NCI-H2029 treated with DMSO at 0.1 percent for 48 hours (cell line): ENCODE data around the gene PRKACB.
"Not testable (repeated sequence)": the region's sequence is repeated elsewhere in the genome, so short reads cannot be mapped to it uniquely, and the experiment has no call there.

Source experiments
- DNase-seq: peaks from one replicate; lab custom pipeline; 2025; lab: John Stamatoyannopoulos, UW

The PRKACB gene

GRCh38 chr1:84269306-84269705, 125.2 kb downstream of the PRKACB start:
- DNase-seq: no peak

GRCh38 chr1:84271441-84272151, 127.5 kb downstream of the PRKACB start:
- DNase-seq: peak; percentile 70

- DNase-seq: peak; percentile 87
Observed at GRCh38 chr1:84272401-84272800, 128.3 kb downstream of the PRKACB start.

DNA sequence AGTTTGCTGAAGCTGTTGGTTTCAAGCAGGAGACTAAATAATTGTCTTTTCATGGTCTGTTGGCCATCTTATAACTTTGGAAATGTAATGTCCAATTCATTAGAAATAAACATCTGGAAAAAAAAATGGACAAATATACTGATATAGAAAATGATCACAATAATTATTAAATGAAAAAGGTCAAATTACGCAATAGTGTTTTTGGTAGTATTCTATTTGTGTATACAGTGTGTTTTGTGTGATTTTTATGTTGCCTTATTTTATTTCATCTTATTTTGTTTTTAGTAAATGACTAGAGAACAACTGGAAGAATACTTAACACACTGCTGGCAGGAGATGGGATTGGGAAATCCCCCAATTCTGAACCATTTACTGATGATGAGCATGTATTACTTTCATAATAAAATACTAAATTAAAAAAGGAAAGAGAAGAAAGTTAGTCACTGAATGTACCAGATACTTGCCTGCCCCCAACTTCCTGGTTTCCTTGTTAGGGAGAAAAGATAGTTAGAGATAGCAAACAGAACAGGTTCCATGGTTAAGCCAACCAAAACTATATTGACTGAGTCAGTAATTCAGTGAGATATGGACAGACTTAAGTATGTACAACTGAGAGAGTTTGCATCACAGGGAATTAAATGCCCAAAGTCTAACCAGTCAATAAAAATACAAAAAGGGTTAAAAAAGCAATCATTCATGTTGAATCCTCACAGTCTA, 133.4 kb downstream of the PRKACB start:
- no peak for DNase-seq

GRCh38 chr1:84278905-84279304, 134.8 kb downstream of the PRKACB start:
- DNase-seq: no peak

DNA sequence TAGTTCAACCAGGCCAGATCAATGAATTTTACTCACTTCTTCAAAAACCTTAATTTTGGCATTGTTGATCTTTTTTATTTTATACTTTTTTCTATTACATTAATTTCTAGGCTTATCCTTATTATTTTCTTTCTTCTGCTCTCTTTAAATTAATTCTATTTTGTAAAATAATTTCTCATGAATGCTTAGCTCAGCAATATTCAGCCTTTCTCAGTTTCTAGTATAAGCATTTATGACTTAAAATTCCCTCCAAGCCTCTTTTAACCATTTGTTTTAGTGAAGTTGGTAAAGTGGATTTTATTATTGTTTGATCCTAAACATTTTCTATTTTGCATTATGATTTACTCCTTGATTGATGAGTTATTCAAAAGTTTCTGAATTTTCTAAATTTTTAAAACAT, 136.8 kb downstream of the PRKACB start:
- DNase-seq: no peak

DNA sequence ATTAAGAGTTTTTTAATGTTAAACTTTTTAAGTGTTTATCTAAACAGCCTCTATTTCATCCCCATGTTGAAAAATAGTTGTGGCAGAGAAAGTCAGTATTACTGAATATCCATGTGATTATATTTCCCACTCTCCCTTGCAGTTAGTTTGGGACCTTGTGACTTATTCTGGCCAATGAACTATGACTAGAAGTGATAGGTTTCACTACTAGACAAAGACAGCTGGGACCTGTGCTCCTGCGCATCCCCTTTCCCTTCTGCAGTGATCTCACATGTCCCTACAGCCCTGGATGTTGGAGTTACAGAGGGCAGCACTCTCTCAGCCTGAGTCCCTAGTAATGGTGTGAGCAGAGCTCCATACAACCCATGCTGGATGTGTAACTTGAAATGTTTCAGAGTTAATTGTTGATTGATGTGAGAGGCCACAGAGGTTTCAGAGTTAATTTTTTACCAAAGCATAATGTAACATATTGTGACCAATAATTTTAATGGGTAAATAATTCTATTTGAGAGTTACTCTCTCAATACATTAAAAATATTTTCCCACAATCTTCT, 138.8 kb downstream of the PRKACB start:
- DNase-seq: no peak

- no peak for DNase-seq
Observed at GRCh38 chr1:84283381-84283780, 139.3 kb downstream of the PRKACB start.

DNA sequence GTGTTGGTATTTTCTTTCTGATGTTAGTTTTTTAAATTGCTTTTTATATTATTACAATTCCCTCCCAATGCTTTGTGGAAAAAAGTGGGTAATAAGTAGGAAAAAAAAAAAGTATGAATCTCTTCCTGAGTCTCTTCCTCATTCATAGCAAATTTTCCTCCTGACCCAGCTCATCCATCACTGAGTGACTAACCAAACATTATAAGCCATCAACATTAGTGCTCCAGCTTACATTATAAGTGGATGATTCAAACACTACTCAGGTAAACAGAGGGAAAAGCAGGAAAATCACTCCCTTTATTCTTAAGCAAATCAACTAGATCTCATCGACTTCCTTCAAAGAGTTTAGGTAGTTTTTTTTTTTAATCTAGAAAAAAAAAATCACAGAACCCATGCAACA, 142.0 kb downstream of the PRKACB start:
- no peak for DNase-seq

DNA sequence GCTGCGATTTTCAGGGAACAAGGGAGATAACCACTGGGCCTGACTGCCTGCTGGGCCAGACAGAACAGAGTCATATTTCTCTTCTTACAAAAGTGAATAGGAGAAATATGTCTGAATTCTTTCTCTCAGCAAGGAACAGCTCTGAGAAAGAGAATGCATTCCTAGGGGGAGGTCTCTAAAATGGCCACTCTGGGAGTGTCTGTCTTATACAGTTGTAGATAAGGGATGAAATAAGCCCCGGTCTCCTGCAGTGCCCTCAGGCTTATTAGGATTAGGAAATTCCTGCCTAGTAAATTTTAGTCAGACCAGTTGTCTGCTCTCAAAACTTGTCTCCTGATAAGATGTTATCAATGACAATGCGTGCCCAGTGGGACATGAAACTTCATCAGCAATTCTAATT, 143.3 kb downstream of the PRKACB start:
- DNase-seq: not testable (repeated sequence)
